ENCODE results near the gene DPH3. TPM values are rescaled to one million over a fixed set of nuclear protein-coding genes. Genes with fewer than 3 reads are reported as not detected.

Gene DPH3
- total RNA-seq, 2 donors from 2014 or later: 23.4 to 26.1 TPM

DNA sequence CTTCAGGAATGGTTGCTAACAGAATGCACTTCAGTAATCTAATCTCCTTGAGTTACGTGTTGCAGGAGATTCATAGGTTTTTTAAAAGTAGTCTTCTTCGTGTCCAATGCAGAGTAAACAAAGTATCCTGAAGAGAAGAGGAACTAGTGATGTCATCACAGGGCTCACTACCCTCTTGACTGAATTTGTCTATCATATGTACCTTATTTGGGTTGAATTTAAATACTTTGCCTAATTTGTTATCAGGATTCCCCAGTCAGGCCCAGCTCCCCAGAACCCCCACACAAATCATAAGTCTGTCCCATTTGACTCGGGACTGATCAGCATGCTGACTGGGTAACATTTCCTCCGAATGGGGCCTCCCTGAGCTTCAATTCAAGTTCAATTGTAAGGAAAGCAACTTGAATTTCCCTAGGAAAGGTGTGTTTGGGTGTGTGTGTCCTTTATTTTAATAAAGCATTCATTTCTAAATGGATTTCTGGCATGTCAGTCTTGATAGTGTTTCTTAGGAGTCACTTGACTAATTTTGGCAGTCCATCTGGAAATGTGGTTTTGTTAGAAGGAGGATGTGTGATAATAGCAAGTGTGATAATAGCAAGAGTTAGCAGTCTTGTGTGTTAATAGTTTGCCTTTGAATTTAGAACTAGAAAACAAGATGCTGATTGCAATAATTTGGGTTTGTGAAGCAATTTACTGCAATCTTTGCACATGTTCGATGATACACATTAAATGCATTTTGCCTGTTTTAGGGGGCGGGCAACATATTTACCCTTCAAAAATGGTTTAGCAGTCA lies 22.2 kb upstream of the DPH3 start:
- peaks cover 85% of the 10 kb centered on the region for H3K4me1 Mint-ChIP-seq (ENCODE audit: low read depth)
- H3K9me3 Mint-ChIP-seq: no peaks in the 10 kb centered on the region
- peak overlapping the region; percentile 87 to 93 for H3K4me3 Mint-ChIP-seq
- peak; percentile 7 to 19 for ATAC-seq (replicated peaks in 1 of 2)
- H3K36me3 Mint-ChIP-seq (ENCODE audit: insufficient read depth in 2 of 2): peaks cover 9 to 29% of the 10 kb centered on the region in 2 donors
- peak overlapping the region; percentile 34 for H3K27ac Mint-ChIP-seq
- no peak for DNase-seq
- H3K27me3 Mint-ChIP-seq (ENCODE audit: low read depth): no peaks in the 10 kb centered on the region

GRCh38 chr3:16286161-16286560 lies 21.4 kb upstream of the DPH3 start:
- peaks cover 78% of the 10 kb centered on the region for H3K4me1 Mint-ChIP-seq (ENCODE audit: low read depth)
- no peaks in the 10 kb centered on the region for H3K9me3 Mint-ChIP-seq
- DNase-seq (peak; percentile 70 to 83), ATAC-seq (replicated peaks in 1 of 2) (peak; percentile 92 to 94)
- H3K36me3 Mint-ChIP-seq (ENCODE audit: insufficient read depth in 2 of 2): peaks cover 9 to 25% of the 10 kb centered on the region in 2 donors
- peak overlapping the region; percentile 87 to 93 for H3K4me3 Mint-ChIP-seq
- H3K27me3 Mint-ChIP-seq (ENCODE audit: low read depth): no peaks in the 10 kb centered on the region
- H3K27ac Mint-ChIP-seq: peak overlapping the region; percentile 34

DNA sequence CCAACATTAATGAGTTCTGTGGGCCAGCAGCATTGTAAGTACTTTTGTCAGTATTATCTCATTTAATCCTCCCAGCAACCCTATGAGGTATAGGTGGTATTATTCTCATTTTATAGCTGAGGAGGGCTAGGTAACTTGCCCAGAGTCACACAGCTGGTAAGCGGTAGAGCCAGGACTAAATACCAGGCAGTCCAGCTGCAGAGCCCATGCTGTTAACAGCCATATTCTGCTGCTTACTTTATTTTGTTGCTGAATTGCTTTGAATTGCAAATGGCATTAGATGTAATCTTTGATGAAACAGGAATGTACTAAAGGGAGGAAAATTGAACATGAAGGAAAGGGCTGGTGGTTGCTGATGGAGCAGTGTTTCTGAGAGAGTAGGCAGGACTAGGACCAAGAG lies 19.9 kb upstream of the DPH3 start:
- H3K4me3 Mint-ChIP-seq: peak overlapping the region; percentile 87 to 93
- H3K27ac Mint-ChIP-seq: peak overlapping the region; percentile 34
- peaks cover 6 to 21% of the 10 kb centered on the region in 2 donors for H3K36me3 Mint-ChIP-seq (ENCODE audit: insufficient read depth in 2 of 2)
- H3K9me3 Mint-ChIP-seq: no peaks in the 10 kb centered on the region
- DNase-seq (no peak), ATAC-seq (replicated peaks in 1 of 2) (no peak)
- H3K27me3 Mint-ChIP-seq (ENCODE audit: low read depth): no peaks in the 10 kb centered on the region
- peaks cover 62% of the 10 kb centered on the region for H3K4me1 Mint-ChIP-seq (ENCODE audit: low read depth)

GRCh38 chr3:16280671-16281070 lies 15.9 kb upstream of the DPH3 start:
- no peaks in the 10 kb centered on the region for H3K27me3 Mint-ChIP-seq (ENCODE audit: low read depth)
- no peak for ATAC-seq (replicated peaks in 1 of 2)

DNA sequence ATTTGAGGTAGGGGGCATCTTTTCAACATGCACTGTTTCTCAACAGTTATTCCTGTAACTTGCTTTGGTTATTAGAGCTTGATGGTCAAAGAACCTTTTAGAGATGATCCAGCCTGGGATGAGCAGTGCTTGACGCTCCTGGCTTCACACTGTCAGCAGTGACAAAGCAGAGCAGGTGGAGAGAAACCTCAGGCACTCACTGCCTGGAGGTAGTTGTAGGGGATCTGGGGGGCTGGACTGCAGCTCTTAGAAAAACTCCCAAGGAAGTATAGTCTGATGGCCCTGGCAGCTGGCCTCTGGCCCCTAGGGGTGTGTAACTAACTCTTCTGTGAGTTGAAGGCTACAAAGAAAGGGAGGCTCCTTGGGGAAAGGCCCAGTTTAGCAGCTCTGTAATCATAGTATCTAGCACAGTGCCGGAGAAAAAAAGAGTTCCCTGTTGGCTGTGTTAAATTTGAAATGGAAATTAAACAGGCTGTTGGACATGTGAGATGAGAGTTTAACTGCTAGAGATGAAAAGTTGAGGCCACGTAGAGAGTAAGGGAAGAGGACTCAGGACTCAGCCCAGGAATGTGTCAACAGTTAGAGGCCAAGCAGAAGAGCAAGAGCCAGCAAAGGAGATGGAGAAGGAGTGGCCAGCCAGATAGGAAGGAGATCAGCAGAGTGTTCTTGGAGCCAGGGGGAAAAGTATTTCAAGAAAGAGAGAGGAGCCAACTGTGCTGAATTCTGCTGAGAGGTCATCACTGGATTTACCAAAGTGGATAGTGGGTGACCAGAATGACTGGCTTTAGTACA lies 14.5 kb upstream of the DPH3 start:
- DNase-seq: no peak
- no peaks in the 10 kb centered on the region for H3K27me3 Mint-ChIP-seq (ENCODE audit: low read depth)
- H3K4me3 Mint-ChIP-seq: no peak overlapping the region
- H3K9me3 Mint-ChIP-seq: no peaks in the 10 kb centered on the region
- H3K27ac Mint-ChIP-seq: no peak overlapping the region
- no peak for ATAC-seq (replicated peaks in 1 of 2)
- H3K36me3 Mint-ChIP-seq (ENCODE audit: insufficient read depth in 2 of 2): peaks cover 5 to 18% of the 10 kb centered on the region in 2 donors
- H3K4me1 Mint-ChIP-seq (ENCODE audit: low read depth): peaks cover 19% of the 10 kb centered on the region

More at GRCh38 chr3:16280671-16281070, 15.9 kb upstream of the DPH3 start:
- no peak overlapping the region for H3K4me3 Mint-ChIP-seq
- peaks cover 32% of the 10 kb centered on the region for H3K4me1 Mint-ChIP-seq (ENCODE audit: low read depth)
- H3K27ac Mint-ChIP-seq: no peak overlapping the region
- no peak for DNase-seq
- peaks cover 5 to 23% of the 10 kb centered on the region in 2 donors for H3K36me3 Mint-ChIP-seq (ENCODE audit: insufficient read depth in 2 of 2)
- no peaks in the 10 kb centered on the region for H3K9me3 Mint-ChIP-seq

GRCh38 chr3:16277471-16277870 lies 12.7 kb upstream of the DPH3 start:
- no peak overlapping the region for H3K4me3 Mint-ChIP-seq
- no peaks in the 10 kb centered on the region for H3K9me3 Mint-ChIP-seq
- H3K27me3 Mint-ChIP-seq (ENCODE audit: low read depth): no peaks in the 10 kb centered on the region
- DNase-seq (no peak), ATAC-seq (replicated peaks in 1 of 2) (no peak)
- H3K4me1 Mint-ChIP-seq (ENCODE audit: low read depth): peaks cover 5% of the 10 kb centered on the region
- peaks cover 2 to 8% of the 10 kb centered on the region in 2 donors for H3K36me3 Mint-ChIP-seq (ENCODE audit: insufficient read depth in 2 of 2)
- no peak overlapping the region for H3K27ac Mint-ChIP-seq

GRCh38 chr3:16273867-16274266 lies 9.1 kb upstream of the DPH3 start:
- H3K36me3 Mint-ChIP-seq (ENCODE audit: insufficient read depth in 2 of 2): peaks cover 0 to 8% of the 10 kb centered on the region in 2 donors
- no peaks in the 10 kb centered on the region for H3K4me1 Mint-ChIP-seq (ENCODE audit: low read depth)
- no peaks in the 10 kb centered on the region for H3K9me3 Mint-ChIP-seq
- DNase-seq (no peak), ATAC-seq (replicated peaks in 1 of 2) (no peak)
- no peak overlapping the region for H3K27ac Mint-ChIP-seq
- no peak overlapping the region for H3K4me3 Mint-ChIP-seq
- H3K27me3 Mint-ChIP-seq (ENCODE audit: low read depth): no peaks in the 10 kb centered on the region

- peaks cover 9% of the 10 kb centered on the region for H3K4me1 Mint-ChIP-seq (ENCODE audit: low read depth)
- no peak for DNase-seq
- no peaks in the 10 kb centered on the region for H3K9me3 Mint-ChIP-seq
- H3K4me3 Mint-ChIP-seq: no peak overlapping the region
- no peak for ATAC-seq (replicated peaks in 1 of 2)
- H3K27ac Mint-ChIP-seq: no peak overlapping the region
- no peaks in the 10 kb centered on the region for H3K27me3 Mint-ChIP-seq (ENCODE audit: low read depth)
- peaks cover 0 to 7% of the 10 kb centered on the region in 2 donors for H3K36me3 Mint-ChIP-seq (ENCODE audit: insufficient read depth in 2 of 2)
Observed at GRCh38 chr3:16272588-16272987, 7.8 kb upstream of the DPH3 start.

GRCh38 chr3:16270855-16271254 lies 6.1 kb upstream of the DPH3 start:
- H3K4me1 Mint-ChIP-seq (ENCODE audit: low read depth): peaks cover 26% of the 10 kb centered on the region
- H3K4me3 Mint-ChIP-seq: no peak overlapping the region
- H3K9me3 Mint-ChIP-seq: no peaks in the 10 kb centered on the region
- H3K27me3 Mint-ChIP-seq (ENCODE audit: low read depth): no peaks in the 10 kb centered on the region
- ATAC-seq (replicated peaks in 1 of 2) (no peak), DNase-seq (no peak)
- peaks cover 0 to 5% of the 10 kb centered on the region in 2 donors for H3K36me3 Mint-ChIP-seq (ENCODE audit: insufficient read depth in 2 of 2)
- no peak overlapping the region for H3K27ac Mint-ChIP-seq

GRCh38 chr3:16266714-16267113 lies 2.0 kb upstream of the DPH3 start:
- Mint-ChIP-seq H3K9me3 (no peaks in the 10 kb centered on the region), H3K4me1 (ENCODE audit: low read depth) (peaks cover 34% of the 10 kb centered on the region), H3K27ac (peak overlapping the region; percentile 35), H3K4me3 (peak overlapping the region; percentile 68 to 96), H3K36me3 (ENCODE audit: insufficient read depth in 2 of 2) (peaks cover 0 to 2% of the 10 kb centered on the region in 2 donors), H3K27me3 (ENCODE audit: low read depth) (no peaks in the 10 kb centered on the region)
- ATAC-seq (replicated peaks in 1 of 2) (no peak), DNase-seq (no peak)

- peak overlapping the region; percentile 96 to 97 for H3K4me3 Mint-ChIP-seq
- H3K27ac Mint-ChIP-seq: peak overlapping the region; percentile 93
- ATAC-seq (replicated peaks in 1 of 2) (no peak), DNase-seq (no peak)
- H3K9me3 Mint-ChIP-seq: no peaks in the 10 kb centered on the region
- H3K4me1 Mint-ChIP-seq (ENCODE audit: low read depth): peaks cover 34% of the 10 kb centered on the region
- peaks cover 0 to 2% of the 10 kb centered on the region in 2 donors for H3K36me3 Mint-ChIP-seq (ENCODE audit: insufficient read depth in 2 of 2)
- H3K27me3 Mint-ChIP-seq (ENCODE audit: low read depth): no peaks in the 10 kb centered on the region
Observed at GRCh38 chr3:16265455-16265786, 678 bp upstream of the DPH3 start.

GRCh38 chr3:16264174-16264707 lies 502 bp downstream of the DPH3 start:
- DNase-seq (peak; percentile 22 to 25), ATAC-seq (replicated peaks in 1 of 2) (no peak)
- peaks cover 34% of the 10 kb centered on the region for H3K4me1 Mint-ChIP-seq (ENCODE audit: low read depth)
- H3K27me3 Mint-ChIP-seq (ENCODE audit: low read depth): no peaks in the 10 kb centered on the region
- H3K9me3 Mint-ChIP-seq: no peaks in the 10 kb centered on the region
- H3K27ac Mint-ChIP-seq: peak overlapping the region; percentile 93
- peaks cover 0 to 6% of the 10 kb centered on the region in 2 donors for H3K36me3 Mint-ChIP-seq (ENCODE audit: insufficient read depth in 2 of 2)
- peak overlapping the region; percentile 96 to 97 for H3K4me3 Mint-ChIP-seq

GRCh38 chr3:16262174-16262573 lies 2.6 kb downstream of the DPH3 start:
- H3K36me3 Mint-ChIP-seq (ENCODE audit: insufficient read depth in 2 of 2): peaks cover 0 to 6% of the 10 kb centered on the region in 2 donors
- H3K27me3 Mint-ChIP-seq (ENCODE audit: low read depth): no peaks in the 10 kb centered on the region
- ATAC-seq (replicated peaks in 1 of 2) (no peak), DNase-seq (no peak)
- no peaks in the 10 kb centered on the region for H3K9me3 Mint-ChIP-seq
- no peak overlapping the region for H3K27ac Mint-ChIP-seq
- peaks cover 21% of the 10 kb centered on the region for H3K4me1 Mint-ChIP-seq (ENCODE audit: low read depth)
- no peak overlapping the region for H3K4me3 Mint-ChIP-seq

Data from activated T-cell treated with anti-CD3 and anti-CD28 coated beads, Interleukin-2, amount 50 U/mL, for 72 hours (primary cell).